GM21529 (cell line): Measurements from ENCODE around the gene GIMAP2.
"Not testable (repeated sequence)": the region's sequence is repeated elsewhere in the genome, so short reads cannot be mapped to it uniquely, and the experiment has no call there.

Source experiments
- ATAC-seq: cut with Tn5 transposase; IDR thresholded peaks from one replicate; pipeline ENCODE4 v1.9.1; 2021; ENCODE audit not compliant: unreplicated experiment

Gene GIMAP2

DNA sequence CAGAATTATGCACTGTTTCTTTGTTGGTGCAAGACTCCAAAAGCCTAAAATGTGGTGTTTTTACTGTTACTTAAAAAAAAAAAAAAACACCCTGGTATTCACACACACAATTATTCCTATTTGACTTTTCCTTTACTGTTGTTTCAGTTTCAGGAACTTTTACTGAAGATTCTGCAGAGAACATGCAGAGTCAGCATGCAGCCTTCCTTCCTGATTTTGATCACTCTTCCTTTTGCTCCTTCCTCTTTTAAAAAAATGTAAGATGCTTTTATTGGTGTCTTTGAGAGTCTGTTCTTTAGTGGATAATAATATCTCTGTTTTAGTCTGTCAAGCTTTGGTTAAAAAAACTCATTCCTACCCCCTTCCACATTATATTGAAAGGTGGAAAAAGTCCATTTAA is 9.2 kb upstream of the GIMAP2 start:
- not testable (repeated sequence) for ATAC-seq

DNA sequence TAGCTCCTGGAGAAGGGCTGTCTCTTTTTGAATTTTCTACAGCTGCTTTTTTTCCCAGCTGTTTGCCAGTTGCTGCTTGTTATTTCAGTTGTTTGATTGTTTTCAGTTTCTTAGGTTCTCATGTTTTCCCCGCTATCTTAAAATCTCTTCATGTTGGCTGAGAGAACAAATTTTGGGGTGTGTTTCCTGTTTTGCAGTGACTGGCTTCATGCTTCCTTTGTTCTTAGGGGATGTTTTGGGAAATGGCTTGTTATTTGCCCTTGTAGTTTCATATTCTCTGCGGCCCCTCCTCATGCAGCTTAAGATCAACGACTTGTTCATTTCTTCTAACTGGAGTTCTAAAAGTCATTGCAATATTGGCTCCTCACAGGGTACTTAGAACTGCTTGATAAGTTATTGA is 8.7 kb upstream of the GIMAP2 start:
- ATAC-seq = not testable (repeated sequence)

DNA sequence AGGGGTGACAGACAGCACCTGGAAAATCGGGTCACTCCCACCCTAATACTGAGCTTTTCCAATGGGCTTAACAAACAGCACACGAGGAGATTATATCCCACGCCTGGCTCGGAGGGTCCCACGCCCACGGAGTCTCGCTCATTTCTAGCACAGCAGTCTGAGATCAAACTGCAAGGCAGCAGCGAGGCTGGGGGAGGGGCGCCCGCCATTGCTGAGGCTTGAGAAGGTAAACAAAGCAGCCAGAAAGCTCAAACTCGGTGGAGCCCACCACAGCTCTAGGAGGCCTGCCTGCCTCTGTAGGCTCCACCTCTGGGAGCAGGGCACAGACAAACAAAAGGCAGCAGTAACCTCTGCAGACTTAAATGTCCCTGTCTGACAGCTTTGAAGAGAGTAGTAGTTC is 6.9 kb upstream of the GIMAP2 start:
- ATAC-seq = not testable (repeated sequence)

DNA sequence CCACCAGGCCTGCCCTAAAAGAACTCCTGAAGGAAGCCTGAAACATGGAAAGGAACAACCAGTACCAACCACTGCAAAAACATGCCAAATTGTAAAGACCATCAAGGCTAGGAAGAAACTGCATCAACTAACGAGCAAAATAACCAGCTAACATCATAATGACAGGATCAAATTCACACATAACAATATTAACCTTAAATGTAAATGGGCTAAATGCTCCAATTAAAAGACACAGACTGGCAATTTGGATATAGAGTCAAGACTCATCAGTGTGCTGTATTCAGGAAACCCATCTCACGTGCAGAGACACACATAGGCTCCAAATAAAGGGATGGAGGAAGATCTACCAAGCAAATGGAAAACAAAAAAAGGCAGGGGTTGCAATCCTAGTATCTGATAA is 5.1 kb upstream of the GIMAP2 start:
- ATAC-seq = not testable (repeated sequence)

DNA sequence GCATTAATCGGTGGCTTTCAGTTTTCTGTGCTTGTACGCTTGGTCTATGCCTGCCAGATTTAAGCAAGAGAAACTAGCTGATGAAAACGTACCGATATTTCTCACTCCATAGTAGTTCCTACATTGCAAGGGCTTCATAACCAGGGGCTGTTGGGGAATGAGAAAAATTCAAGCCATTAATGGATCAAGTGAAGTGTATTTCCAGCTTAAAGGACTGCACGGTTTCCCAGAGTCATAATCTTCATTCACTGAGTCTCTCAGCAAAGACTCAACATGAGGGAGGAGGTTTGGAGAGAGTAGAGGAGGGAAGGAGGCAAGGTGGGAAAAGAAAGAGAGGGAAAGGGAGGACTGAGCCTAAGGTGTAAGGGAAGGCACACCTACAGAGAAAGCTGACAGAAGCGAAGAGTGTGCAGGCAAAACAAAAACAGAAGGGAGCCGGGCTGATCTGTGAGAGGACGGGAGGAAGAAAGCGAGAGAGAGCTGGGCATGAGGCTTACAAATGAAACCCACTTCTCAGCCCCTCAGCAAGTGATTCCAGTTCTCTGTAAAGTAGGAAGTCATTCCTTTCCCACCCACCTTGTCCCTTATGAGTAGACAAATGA is 625 bp downstream of the GIMAP2 start:
- peak; percentile 52 for ATAC-seq

DNA sequence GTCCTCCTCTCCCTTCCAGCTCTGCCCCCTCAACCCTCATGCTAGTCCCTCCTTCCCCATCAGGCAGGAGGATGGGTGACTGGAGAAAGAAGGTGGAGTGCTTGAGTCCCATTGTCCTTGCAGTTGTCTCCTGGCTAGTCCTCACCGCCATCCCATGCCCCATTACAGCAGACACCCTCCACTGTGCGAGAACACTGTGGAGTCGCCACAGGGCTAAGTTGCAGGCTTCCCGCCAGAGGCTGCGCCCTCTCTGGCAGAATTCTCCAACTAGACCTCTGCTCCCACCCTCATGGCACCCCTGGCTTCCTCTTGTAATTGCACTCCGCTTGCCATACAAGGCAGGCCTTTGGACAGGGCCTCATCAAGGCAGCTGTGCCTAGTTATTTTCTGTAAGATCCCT is 3.1 kb downstream of the GIMAP2 start:
- ATAC-seq = no peak

DNA sequence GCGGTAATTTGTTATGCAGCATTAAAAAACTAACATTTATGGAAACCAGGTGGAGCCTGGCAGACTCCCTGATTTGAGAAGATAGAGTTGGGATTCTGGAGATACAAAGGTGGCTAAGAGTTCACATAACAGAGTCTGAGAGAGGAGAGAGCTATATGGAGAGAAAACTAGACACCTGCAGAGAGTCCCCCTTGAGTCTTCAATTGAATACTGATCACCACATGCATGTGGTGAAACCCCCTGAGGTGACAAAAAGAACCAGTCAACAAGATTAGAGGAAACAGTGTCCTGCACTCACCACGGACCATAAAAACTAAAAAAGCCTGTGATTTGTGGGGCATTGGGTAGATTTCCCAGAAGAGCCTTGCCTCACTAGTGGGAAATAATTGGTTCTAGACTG is 10.1 kb downstream of the GIMAP2 start:
- no peak for ATAC-seq

DNA sequence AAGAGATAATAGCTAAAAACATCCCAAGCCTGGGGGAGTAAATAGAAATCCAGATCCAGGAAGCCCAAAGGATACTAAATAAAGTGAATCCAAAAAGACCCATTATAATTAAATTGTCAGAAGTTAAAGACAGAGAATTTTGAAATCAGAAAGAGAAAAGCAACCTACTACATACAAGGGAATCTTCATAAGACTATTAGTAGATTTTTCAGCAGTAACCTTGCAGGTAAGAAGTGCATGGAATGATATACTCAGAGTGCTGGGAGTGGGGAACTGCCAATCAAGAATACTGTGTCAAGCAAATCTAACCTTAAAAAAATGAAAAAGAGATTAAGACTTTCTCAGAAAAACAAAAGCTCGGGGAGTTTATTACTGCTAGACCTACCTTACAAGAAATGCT is 17.7 kb downstream of the GIMAP2 start:
- ATAC-seq = no peak

DNA sequence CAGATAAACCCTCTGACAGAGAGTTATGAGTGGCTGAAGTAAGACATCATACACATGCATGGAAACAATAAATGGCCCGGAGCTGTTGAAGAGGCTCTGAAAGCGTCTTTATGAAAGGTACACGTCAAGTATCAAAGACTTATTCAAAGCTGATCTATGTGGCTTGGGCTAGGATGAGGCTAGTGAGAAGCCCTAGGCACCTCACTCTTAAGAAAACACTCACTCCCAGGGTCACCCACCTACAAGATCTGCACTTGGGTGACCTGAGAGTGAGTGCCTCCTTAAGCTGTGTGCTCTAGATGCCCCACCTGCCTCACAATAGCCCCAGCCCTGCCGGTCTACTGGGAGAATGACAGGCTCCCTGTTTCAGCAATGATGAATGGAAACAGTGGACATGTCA is 29.8 kb downstream of the GIMAP2 start:
- ATAC-seq = no peak

DNA sequence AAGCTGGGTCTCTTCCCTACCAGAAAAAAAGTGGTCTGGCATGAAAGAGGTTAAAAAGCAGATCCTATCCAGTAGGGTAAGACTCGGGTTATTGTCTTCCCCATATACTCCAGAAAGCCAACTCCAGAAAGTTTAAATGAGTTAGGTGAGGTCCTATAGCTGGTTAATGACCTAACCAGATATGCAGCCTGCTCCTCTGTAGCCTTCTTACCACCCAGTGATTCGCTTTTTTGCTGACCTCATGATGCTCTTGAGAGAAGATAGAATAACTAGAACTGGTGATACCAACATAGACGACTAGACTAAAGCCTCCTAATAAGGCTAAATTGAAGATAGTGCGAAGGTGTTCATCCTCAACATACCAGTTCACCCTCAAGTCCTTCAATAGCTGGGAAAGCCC is 30.2 kb downstream of the GIMAP2 start:
- ATAC-seq = no peak

DNA sequence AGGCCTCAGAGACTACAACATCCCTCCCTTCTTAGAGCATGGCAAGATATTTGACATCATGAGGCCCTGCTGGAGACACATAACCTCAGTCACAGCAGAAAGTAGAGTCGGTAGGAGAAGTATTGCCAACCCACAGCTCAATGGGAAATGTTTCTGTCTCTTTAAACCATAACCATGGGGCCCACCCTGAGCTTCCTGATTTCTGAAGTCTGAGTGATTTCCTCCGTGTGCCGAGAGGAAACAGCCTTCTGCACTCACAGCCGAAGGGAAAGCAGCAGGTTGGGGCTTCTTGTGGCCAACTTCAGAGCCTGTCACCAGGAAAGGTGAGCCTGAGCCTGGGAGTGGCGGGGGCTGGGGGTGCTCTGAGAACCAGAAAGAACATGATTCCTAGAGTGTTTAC is 30.9 kb downstream of the GIMAP2 start, which contains the start of gene GIMAP1:
Gene GIMAP1 (plus strand): TSS at position 246 of the 400 bp plus-strand sequence. CDS start 2,435 bp downstream, outside the sequence.
- peak; percentile 76 for ATAC-seq

DNA sequence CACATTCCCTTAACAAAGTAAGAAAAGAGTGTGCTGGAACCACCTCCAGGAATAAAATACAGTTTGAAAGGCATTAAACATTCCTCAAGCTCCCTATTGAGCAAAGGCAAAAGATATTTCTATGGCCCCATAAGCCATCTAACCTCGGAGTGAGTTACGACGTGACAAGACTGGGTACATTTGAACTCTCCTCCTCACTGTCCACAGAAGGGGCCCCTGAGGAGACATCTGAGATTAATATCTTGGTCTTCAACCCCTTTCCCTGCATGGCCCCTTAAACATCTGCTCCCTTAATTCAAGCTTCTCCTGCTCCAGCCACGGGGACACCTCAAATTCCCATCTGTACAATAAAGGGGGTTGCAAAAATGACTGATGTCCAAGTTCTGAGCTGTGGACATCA is 31.4 kb downstream of the GIMAP2 start:
- no peak for ATAC-seq

DNA sequence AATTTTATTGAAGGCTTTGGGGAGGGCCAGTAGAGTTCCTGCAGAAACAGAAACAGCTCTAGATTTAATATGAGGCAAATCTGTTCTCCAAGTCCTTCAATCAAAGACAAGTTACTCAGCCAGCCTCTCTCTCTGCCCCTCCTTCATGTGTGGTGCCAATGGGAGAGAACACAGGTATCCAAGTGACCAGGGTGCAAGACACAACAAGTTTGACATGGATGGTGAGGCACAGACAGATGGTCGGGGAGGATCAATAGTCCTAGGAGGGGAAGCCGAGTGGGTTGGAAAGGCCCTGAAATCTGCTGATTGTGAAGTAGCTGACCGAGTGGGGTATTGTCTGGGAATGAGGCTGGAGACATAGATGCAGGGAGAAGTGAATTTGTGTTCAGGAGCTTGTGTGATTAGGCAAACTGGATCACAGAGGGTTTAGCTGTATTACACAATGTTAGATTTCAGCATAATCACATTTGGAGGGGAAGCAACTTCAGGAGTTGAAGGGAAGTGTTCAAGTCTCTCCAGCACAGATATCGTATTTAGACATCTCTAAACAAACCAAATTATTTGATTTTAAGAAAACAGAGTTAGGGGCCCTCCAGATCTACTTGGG is 32.4 kb downstream of the GIMAP2 start:
- ATAC-seq = no peak

DNA sequence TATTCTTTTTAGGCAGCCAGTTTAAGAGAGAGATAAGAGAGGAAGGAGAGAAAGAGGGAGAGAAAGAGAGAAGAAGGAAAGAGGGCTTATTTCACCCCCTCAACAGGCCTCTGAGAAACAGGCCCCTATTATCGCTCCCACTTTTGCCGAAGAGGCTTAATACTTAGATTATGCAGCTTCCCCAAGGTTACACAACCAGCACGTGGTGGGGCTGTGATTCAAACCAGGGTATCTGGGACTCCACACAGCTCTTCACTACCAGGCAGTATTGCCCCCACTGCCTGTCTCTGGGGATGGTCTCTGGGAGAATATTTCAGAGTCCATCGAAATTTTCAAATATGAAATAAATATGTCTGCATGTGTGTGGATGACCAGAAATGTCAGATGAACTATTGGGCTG is 33.9 kb downstream of the GIMAP2 start:
- no peak for ATAC-seq

DNA sequence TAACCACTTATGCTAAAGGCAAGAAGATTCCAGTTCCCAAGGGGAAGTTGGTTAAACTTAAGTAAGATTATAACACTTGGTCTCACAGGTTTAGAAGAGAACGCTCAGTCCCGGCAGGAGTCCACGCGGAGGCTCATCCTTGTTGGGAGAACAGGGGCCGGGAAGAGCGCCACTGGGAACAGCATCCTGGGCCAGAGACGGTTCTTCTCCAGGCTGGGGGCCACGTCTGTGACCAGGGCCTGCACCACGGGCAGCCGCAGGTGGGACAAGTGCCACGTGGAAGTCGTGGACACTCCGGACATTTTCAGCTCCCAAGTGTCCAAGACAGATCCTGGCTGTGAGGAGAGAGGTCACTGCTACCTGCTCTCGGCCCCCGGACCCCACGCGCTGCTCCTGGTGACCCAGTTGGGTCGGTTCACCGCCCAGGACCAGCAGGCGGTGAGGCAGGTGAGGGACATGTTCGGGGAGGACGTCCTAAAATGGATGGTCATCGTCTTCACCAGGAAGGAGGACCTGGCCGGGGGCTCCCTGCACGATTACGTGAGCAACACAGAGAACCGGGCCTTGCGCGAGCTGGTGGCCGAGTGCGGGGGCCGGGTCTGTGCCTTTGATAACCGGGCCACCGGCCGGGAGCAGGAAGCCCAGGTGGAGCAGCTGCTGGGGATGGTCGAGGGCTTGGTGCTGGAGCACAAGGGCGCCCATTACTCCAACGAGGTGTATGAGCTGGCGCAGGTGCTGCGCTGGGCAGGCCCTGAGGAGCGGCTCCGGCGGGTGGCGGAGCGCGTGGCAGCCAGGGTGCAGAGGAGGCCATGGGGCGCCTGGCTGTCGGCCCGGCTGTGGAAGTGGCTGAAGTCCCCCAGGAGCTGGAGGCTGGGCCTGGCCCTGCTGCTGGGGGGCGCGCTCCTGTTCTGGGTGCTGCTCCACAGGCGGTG is 34.7 kb downstream of the GIMAP2 start:
- ATAC-seq = no peak

DNA sequence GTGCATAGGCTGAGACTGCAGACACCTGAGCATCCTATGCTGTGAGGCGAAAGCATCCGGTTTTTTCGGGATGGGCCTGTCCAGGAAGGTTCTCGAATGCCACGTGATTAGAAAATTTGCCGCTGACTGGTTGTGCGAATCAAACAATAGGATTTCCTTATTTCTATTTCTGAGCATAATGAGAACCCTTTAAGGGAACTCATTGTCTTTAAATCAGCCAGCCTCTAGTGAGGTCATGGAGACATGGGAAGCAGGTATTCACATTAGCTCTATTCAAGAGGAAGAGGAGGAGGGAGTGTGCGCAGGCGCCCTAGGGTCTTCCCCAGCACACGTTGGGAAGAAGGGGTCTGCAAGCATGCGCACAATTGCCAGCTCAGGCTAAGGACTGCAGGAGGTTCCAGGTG is 36.5 kb downstream of the GIMAP2 start:
- ATAC-seq = no peak

DNA sequence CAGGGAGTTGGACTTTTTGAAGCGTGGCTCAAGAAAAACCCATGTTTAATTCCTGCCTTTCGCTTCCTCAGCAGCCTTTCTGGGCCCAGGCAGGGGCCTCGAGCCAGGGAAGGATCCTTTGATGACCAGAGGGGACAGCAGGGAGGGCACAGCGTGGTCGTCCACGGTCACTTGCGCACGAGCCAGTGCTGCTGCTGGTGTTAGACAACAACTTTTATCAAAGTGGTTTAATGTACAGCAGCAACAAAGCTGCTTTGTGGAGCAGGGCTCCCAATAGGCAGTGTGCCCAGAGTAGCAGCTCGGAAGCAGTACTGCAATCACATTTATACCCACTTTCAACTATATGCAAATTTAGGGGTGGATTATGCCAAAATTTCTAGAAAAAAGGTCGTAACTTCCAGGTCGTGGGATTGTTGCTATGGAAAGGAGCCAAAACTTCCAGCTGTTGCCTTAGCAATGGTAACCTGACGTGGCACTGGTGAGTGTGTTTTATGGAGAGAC is 37.0 kb downstream of the GIMAP2 start:
- no peak for ATAC-seq

DNA sequence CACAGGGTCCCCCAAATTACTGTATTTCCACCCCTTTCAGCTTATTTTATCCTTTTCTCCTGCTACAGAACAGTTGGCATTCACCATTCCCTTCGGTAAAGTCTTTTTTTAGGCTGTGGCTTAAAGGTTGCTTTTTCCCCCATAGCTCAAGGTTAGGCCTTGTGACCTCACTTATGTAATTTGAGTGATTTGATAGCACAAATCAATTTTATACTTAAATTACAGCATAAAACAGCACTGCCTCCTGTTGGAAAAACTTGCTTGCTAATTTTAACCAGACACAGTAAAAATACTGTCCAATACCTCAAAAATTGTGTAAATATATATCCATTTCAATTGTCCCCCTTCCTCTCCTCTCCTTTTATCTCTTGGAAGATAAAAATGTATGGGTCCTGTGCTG is 38.0 kb downstream of the GIMAP2 start:
- ATAC-seq = no peak

DNA sequence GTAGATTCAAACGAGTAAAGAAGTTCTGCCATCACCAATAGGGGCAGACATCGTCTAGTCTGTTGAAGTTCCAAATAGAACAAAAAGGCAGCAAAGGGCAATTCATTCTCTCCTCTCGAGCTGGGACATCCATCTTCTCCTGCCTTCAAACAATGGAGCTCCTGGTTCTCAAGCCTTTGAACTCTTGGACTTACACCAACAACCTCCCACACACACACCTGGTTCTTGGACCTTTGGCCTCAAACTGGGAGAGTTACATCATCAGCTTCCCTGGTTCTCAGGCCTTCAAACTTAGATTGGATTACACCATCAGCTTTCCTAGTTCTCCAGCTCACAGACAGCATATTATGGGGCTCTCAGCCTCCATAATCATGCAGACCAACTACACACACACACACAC is 41.9 kb downstream of the GIMAP2 start:
- no peak for ATAC-seq

DNA sequence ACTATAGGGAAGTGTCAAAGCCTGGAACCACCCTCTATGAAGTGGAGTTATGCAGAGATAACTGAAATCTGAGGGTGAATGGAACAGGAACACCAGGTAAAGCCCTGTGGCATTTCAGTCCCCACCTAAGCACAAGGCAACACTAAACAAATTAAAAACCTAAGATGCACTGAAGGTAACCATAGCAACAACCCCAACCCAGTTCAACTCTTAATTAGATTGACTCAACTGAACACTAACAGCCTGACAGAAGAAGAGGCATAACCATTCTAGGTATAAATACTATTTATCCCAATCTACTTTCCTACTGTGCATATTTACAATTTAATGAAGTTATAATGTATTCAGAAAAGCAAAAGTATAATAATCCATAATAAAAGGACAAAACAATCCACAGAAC is 42.5 kb downstream of the GIMAP2 start:
- ATAC-seq = no peak

DNA sequence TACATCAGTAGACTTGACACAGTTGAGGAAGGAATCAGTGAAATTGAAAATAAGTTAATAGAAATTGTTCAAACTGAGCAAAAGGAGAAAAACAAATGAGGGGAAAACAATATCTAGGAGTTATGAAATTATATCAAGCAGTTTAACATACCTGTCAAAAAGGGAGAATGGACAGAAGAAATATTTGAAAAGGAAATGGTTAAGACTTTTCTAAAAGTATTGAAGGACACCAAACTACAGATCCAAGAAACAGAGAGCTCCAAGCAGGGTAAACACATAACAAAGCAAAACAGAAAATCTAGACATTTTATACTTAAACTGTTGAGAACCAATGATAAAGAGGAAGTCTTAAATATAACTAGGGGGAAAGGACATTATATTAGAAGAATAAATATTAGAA is 43.1 kb downstream of the GIMAP2 start:
- ATAC-seq = no peak

DNA sequence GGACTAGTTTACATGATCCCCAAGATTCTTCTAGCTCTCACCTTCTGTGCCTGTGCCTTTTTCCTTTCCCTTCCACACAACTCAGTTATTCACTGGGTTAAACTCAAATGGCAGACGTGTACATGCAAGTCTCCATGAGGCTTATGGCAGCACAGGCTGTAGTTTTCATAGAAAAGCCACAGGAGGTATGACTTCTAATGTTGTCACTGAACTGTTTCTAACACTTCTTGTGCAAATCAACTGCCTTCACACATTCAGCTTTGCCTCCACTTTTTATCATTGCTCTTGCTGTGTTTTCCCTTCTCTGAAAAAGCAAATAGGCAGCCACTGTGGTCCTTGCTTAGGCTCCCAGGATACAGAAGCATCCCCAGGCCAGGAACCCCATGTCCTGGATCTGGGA is 46.4 kb downstream of the GIMAP2 start:
- no peak for ATAC-seq
